OCI-LY7 (cell line): ENCODE measurements around the gene UGT1A9. TPM values are rescaled to one million over a fixed set of nuclear protein-coding genes. Genes with fewer than 3 reads are reported as not detected.

Experiments used
- BruUV-seq: library from RNA; stranded (reverse); fragments of 400-500 nt; replicated peaks from 2 replicates; lab custom pipeline; 2021; lab: Mats Ljungman, UMichigan
- CTCF ChIA-PET: fragments of 300-600 bp; sonication (Branson Sonifier 250); formaldehyde crosslinking; loops from one replicate; lab custom pipeline; 2022; ENCODE audit warnings: antibody characterized with exemption; ENCODE audit not compliant: unreplicated experiment; lab: Charles Lee
- POLR2A ChIA-PET: fragments of 300-600 bp; sonication (Branson Sonifier 250); formaldehyde crosslinking; loops from one replicate; lab custom pipeline; 2022; ENCODE audit warnings: antibody characterized with exemption; lab: Charles Lee
- DNase-seq: peaks from one replicate; pipeline ENCODE4 v3.0.0-alpha.2; 2015; ENCODE audit warnings: low spot score
- H2AFZ ChIP-seq: fragments of 200-600 bp; sonication (generic), shearing (Covaris generic); 2 replicates; pipeline ENCODE4 v1.6.1; 2014; ENCODE audit warnings: mild to moderate bottlenecking, antibody characterized with exemption, low read length, moderate library complexity
- H3K27ac ChIP-seq: fragments of 200-600 bp; sonication (generic); 2 replicates; pipeline ENCODE4 v1.5.1; 2014; ENCODE audit warnings: mixed run types, low read depth, mild to moderate bottlenecking, moderate library complexity, low read length, inconsistent platforms; ENCODE audit not compliant: poor library complexity, severe bottlenecking
- H3K36me3 ChIP-seq: fragments of 200-600 bp; sonication (generic); 2 replicates; pipeline ENCODE4 v1.6.1; 2014; ENCODE audit warnings: mild to moderate bottlenecking, antibody characterized with exemption, low read length, moderate library complexity, mixed read lengths; ENCODE audit not compliant: insufficient read depth
- H3K4me1 ChIP-seq: fragments of 200-600 bp; sonication (generic); 2 replicates; pipeline ENCODE4 v1.5.1; 2014; ENCODE audit warnings: mild to moderate bottlenecking, low read length; ENCODE audit not compliant: insufficient read depth, poor library complexity, severe bottlenecking
- H3K4me2 ChIP-seq: fragments of 200-600 bp; sonication (generic); 2 replicates; pipeline ENCODE4 v1.6.1; 2014; ENCODE audit warnings: mild to moderate bottlenecking, low read length
- H3K4me3 ChIP-seq: fragments of 200-600 bp; sonication (generic); 2 replicates; pipeline ENCODE4 v1.5.1; 2014; ENCODE audit warnings: mild to moderate bottlenecking, low read depth, low read length; ENCODE audit not compliant: poor library complexity, severe bottlenecking
- H3K79me2 ChIP-seq: fragments of 200-600 bp; sonication (generic); 2 replicates; pipeline ENCODE4 v1.6.1; 2016; ENCODE audit warnings: low read depth, mild to moderate bottlenecking, low read length, moderate library complexity, mixed read lengths; ENCODE audit not compliant: insufficient read depth
- H3K9me2 ChIP-seq: fragments of 200-600 bp; sonication (generic); 2 replicates; pipeline ENCODE4 v1.6.1; 2016; ENCODE audit warnings: mild to moderate bottlenecking, low read length, mixed read lengths; ENCODE audit not compliant: insufficient read depth
- H3K9me3 ChIP-seq: fragments of 200-600 bp; sonication (generic); 2 replicates; pipeline ENCODE4 v1.6.1; 2014; ENCODE audit warnings: mild to moderate bottlenecking, mixed run types, low read length, mixed read lengths
- H4K20me1 ChIP-seq: fragments of 200-600 bp; sonication (generic); 2 replicates; pipeline ENCODE4 v1.6.1; 2014; ENCODE audit warnings: mild to moderate bottlenecking, antibody characterized with exemption, low read length, moderate library complexity, mixed read lengths; ENCODE audit not compliant: insufficient read depth
- EZH2phosphoT487 ChIP-seq: fragments of 200-600 bp; sonication (generic); IDR thresholded peaks from 2 replicates; pipeline ENCODE4 v1.6.1; 2018; ENCODE audit warnings: low read depth, borderline replicate concordance, mild to moderate bottlenecking, mixed run types, antibody characterized with exemption, low read length, moderate library complexity, mixed read lengths
- intact Hi-C: fragments of 100-400 bp; cut with micrococcal nuclease; formaldehyde crosslinking; loops from one replicate; pipeline ENCODE4 v1.10.0; 2022; ENCODE audit not compliant: unreplicated experiment
- total RNA-seq, 2 experiments: library from RNA; depleted of rRNA in 1 of 2; stranded (reverse); fragments of >200 nt in 1 of 2; shearing (Covaris generic) in 1 of 2; gene quantifications; 2 replicates each; pipeline ENCODE4 v1.2.3, GENCODE V29; 2014 to 2022
- TF ChIP-seq, protein P1 (sequence below): fragments of 200-600 bp; sonication (generic); conservative IDR thresholded peaks from 2 replicates; pipeline ENCODE4 v1.5.1; 2014; ENCODE audit warnings: mild to moderate bottlenecking, antibody characterized with exemption, low read length, moderate library complexity, mixed read lengths

UGT1A9 gene
- total RNA-seq, 2 experiments from 2014 or later: not detected

DNA sequence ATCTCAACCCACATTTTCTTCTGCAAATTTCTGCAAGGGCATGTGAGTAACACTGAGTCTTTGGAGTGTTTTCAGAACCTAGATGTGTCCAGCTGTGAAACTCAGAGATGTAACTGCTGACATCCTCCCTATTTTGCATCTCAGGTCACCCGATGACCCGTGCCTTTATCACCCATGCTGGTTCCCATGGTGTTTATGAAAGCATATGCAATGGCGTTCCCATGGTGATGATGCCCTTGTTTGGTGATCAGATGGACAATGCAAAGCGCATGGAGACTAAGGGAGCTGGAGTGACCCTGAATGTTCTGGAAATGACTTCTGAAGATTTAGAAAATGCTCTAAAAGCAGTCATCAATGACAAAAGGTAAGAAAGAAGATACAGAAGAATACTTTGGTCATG is 96.4 kb downstream of the UGT1A9 start:
- BruUV-seq: no TSS peak
- ChIA-PET POLR2A (no interaction called here), CTCF (no interaction called here)
- Histone ChIP-seq H3K4me1 (no peaks in the 10 kb centered on the region), H3K9me2 (no peaks in the 10 kb centered on the region), H3K27ac (no peak overlapping the region), H3K79me2 (no peaks in the 10 kb centered on the region), H3K36me3 (no peaks in the 10 kb centered on the region), H3K4me3 (no peak overlapping the region), H4K20me1 (no peaks in the 10 kb centered on the region), H2AFZ (no peak overlapping the region), H3K9me3 (no peaks in the 10 kb centered on the region), H3K4me2 (no peak overlapping the region)
- TF ChIP-seq, protein P1, sequence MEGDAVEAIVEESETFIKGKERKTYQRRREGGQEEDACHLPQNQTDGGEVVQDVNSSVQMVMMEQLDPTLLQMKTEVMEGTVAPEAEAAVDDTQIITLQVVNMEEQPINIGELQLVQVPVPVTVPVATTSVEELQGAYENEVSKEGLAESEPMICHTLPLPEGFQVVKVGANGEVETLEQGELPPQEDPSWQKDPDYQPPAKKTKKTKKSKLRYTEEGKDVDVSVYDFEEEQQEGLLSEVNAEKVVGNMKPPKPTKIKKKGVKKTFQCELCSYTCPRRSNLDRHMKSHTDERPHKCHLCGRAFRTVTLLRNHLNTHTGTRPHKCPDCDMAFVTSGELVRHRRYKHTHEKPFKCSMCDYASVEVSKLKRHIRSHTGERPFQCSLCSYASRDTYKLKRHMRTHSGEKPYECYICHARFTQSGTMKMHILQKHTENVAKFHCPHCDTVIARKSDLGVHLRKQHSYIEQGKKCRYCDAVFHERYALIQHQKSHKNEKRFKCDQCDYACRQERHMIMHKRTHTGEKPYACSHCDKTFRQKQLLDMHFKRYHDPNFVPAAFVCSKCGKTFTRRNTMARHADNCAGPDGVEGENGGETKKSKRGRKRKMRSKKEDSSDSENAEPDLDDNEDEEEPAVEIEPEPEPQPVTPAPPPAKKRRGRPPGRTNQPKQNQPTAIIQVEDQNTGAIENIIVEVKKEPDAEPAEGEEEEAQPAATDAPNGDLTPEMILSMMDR: no peak
- TF ChIP-seq EZH2phosphoT487: no peak
- DNase-seq: no peak
- intact Hi-C loops: no loop called here

- no peak for TF ChIP-seq EZH2phosphoT487
- TF ChIP-seq, protein P1: no peak
- ChIA-PET POLR2A (interaction anchor here (0.6 kb wide), 1 partner anchor 1186 kb away, joined by 3 read pairs; no protein-coding TSS in a partner anchor), CTCF (no interaction called here)
- H3K4me2 ChIP-seq: no peak overlapping the region
- H3K79me2 ChIP-seq: no peaks in the 10 kb centered on the region
- H3K36me3 ChIP-seq: no peaks in the 10 kb centered on the region
- no peaks in the 10 kb centered on the region for H3K9me2 ChIP-seq
- no peak for DNase-seq
- H3K27ac ChIP-seq: no peak overlapping the region
- H3K9me3 ChIP-seq: no peaks in the 10 kb centered on the region
- intact Hi-C loops: no loop called here
- no peaks in the 10 kb centered on the region for H3K4me1 ChIP-seq
- H3K4me3 ChIP-seq: no peak overlapping the region
- no peaks in the 10 kb centered on the region for H4K20me1 ChIP-seq
- BruUV-seq: no TSS peak
- H2AFZ ChIP-seq: no peak overlapping the region
Observed at GRCh38 chr2:233769260-233769659, 97.6 kb downstream of the UGT1A9 start.

DNA sequence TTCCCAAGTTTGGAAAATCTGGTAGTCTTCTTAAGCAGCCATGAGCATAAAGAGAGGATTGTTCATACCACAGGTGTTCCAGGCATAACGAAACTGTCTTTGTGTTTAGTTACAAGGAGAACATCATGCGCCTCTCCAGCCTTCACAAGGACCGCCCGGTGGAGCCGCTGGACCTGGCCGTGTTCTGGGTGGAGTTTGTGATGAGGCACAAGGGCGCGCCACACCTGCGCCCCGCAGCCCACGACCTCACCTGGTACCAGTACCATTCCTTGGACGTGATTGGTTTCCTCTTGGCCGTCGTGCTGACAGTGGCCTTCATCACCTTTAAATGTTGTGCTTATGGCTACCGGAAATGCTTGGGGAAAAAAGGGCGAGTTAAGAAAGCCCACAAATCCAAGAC is 100.5 kb downstream of the UGT1A9 start:
- H3K27ac ChIP-seq: no peak overlapping the region
- no peaks in the 10 kb centered on the region for H3K9me3 ChIP-seq
- no peak overlapping the region for H3K4me2 ChIP-seq
- H3K79me2 ChIP-seq: no peaks in the 10 kb centered on the region
- H3K4me1 ChIP-seq: no peaks in the 10 kb centered on the region
- CTCF ChIA-PET: no interaction called here
- no peaks in the 10 kb centered on the region for H3K9me2 ChIP-seq
- intact Hi-C loops: no loop called here
- no TSS peak for BruUV-seq
- H4K20me1 ChIP-seq: no peaks in the 10 kb centered on the region
- no peak for TF ChIP-seq EZH2phosphoT487
- TF ChIP-seq, protein P1: no peak
- H3K4me3 ChIP-seq: no peak overlapping the region
- no peak overlapping the region for H2AFZ ChIP-seq
- H3K36me3 ChIP-seq: no peaks in the 10 kb centered on the region
- POLR2A ChIA-PET: no interaction called here
- no peak for DNase-seq
